Measurements from ENCODE around the gene ZNF33A. TPM values are rescaled to one million over a fixed set of nuclear protein-coding genes. Genes with fewer than 3 reads are reported as not detected.
"Not testable (repeated sequence)": the region's sequence is repeated elsewhere in the genome, so short reads cannot be mapped to it uniquely, and the experiment has no call there.

The ZNF33A gene
- total RNA-seq, 3 donors from 2014 or later = 10.4 to 14.3 (median 12.2) TPM

- Mint-ChIP-seq H3K36me3 (ENCODE audit: insufficient read depth) (peaks cover 60% of the 10 kb centered on the region), H3K4me1 (ENCODE audit: low read depth) (peaks cover 35% of the 10 kb centered on the region), H3K4me3 (no peak overlapping the region), H3K27me3 (ENCODE audit: low read depth) (no peaks in the 10 kb centered on the region), H3K9me3 (peaks cover 9% of the 10 kb centered on the region)
- ATAC-seq (no peak), DNase-seq (no peak)
Measured at GRCh38 chr10:38016354-38016753, 5.9 kb downstream of the ZNF33A start.

- not testable (repeated sequence) for H3K27me3 Mint-ChIP-seq (ENCODE audit: low read depth); ATAC-seq; H3K4me3 Mint-ChIP-seq; DNase-seq; H3K9me3 Mint-ChIP-seq
- Mint-ChIP-seq H3K36me3 (ENCODE audit: insufficient read depth) (peaks cover 61% of the 10 kb centered on the region), H3K4me1 (ENCODE audit: low read depth) (peaks cover 20% of the 10 kb centered on the region)
Measured at GRCh38 chr10:38019124-38019523, 8.6 kb downstream of the ZNF33A start.

- DNase-seq = no peak
- Mint-ChIP-seq H3K4me1 (ENCODE audit: low read depth) (peaks cover 24% of the 10 kb centered on the region), H3K9me3 (no peaks in the 10 kb centered on the region), H3K27me3 (ENCODE audit: low read depth) (no peaks in the 10 kb centered on the region), H3K36me3 (ENCODE audit: insufficient read depth) (peaks cover 65% of the 10 kb centered on the region), H3K4me3 (no peak overlapping the region)
- ATAC-seq = no peak
Measured at GRCh38 chr10:38025283-38025682, 14.8 kb downstream of the ZNF33A start.

GRCh38 chr10:38027986-38028385, 17.5 kb downstream of the ZNF33A start:
- no peaks in the 10 kb centered on the region for H3K27me3 Mint-ChIP-seq (ENCODE audit: low read depth)
- peaks cover 58% of the 10 kb centered on the region for H3K36me3 Mint-ChIP-seq (ENCODE audit: insufficient read depth)
- no peaks in the 10 kb centered on the region for H3K9me3 Mint-ChIP-seq
- DNase-seq (no peak), ATAC-seq (no peak)
- no peak overlapping the region for H3K4me3 Mint-ChIP-seq
- H3K4me1 Mint-ChIP-seq (ENCODE audit: low read depth) = peaks cover 22% of the 10 kb centered on the region

GRCh38 chr10:38032886-38033285, 22.4 kb downstream of the ZNF33A start:
- DNase-seq = no peak
- no peaks in the 10 kb centered on the region for H3K27me3 Mint-ChIP-seq (ENCODE audit: low read depth)
- H3K9me3 Mint-ChIP-seq = no peaks in the 10 kb centered on the region
- H3K4me3 Mint-ChIP-seq = no peak overlapping the region
- ATAC-seq = no peak
- peaks cover 69% of the 10 kb centered on the region for H3K36me3 Mint-ChIP-seq (ENCODE audit: insufficient read depth)
- H3K4me1 Mint-ChIP-seq (ENCODE audit: low read depth) = peaks cover 17% of the 10 kb centered on the region

GRCh38 chr10:38038107-38038931, 27.8 kb downstream of the ZNF33A start:
- ATAC-seq (peak; percentile 40 to 52), DNase-seq (no peak)
- H3K4me1 Mint-ChIP-seq (ENCODE audit: low read depth) = peaks cover 36% of the 10 kb centered on the region

GRCh38 chr10:38038932-38039245, 28.4 kb downstream of the ZNF33A start:
- Mint-ChIP-seq H3K36me3 (ENCODE audit: insufficient read depth) (peaks cover 62% of the 10 kb centered on the region), H3K4me1 (ENCODE audit: low read depth) (peaks cover 41% of the 10 kb centered on the region), H3K9me3 (no peaks in the 10 kb centered on the region), H3K4me3 (peak overlapping the region; percentile 78), H3K27me3 (ENCODE audit: low read depth) (no peaks in the 10 kb centered on the region)
- ATAC-seq (no peak), DNase-seq (no peak)

More at GRCh38 chr10:38038107-38038931, 27.8 kb downstream of the ZNF33A start:
- Mint-ChIP-seq H3K4me3 (peak overlapping the region; percentile 78), H3K27me3 (ENCODE audit: low read depth) (no peaks in the 10 kb centered on the region), H3K9me3 (no peaks in the 10 kb centered on the region), H3K36me3 (ENCODE audit: insufficient read depth) (peaks cover 61% of the 10 kb centered on the region)

GRCh38 chr10:38043516-38043915, 33.0 kb downstream of the ZNF33A start:
- Mint-ChIP-seq H3K9me3 (peaks cover 8% of the 10 kb centered on the region), H3K36me3 (ENCODE audit: insufficient read depth) (peaks cover 62% of the 10 kb centered on the region), H3K27me3 (ENCODE audit: low read depth) (no peaks in the 10 kb centered on the region), H3K4me3 (no peak overlapping the region), H3K4me1 (ENCODE audit: low read depth) (peaks cover 36% of the 10 kb centered on the region)
- DNase-seq (no peak), ATAC-seq (no peak)

GRCh38 chr10:38045129-38045528, 34.7 kb downstream of the ZNF33A start:
- Mint-ChIP-seq H3K36me3 (ENCODE audit: insufficient read depth) (peaks cover 62% of the 10 kb centered on the region), H3K27me3 (ENCODE audit: low read depth) (no peaks in the 10 kb centered on the region), H3K9me3 (peaks cover 16% of the 10 kb centered on the region), H3K4me3 (no peak overlapping the region), H3K4me1 (ENCODE audit: low read depth) (peaks cover 21% of the 10 kb centered on the region)
- ATAC-seq (no peak), DNase-seq (no peak)

- H3K36me3 Mint-ChIP-seq (ENCODE audit: insufficient read depth) = peaks cover 63% of the 10 kb centered on the region
- H3K27me3 Mint-ChIP-seq (ENCODE audit: low read depth) = no peaks in the 10 kb centered on the region
- H3K4me1 Mint-ChIP-seq (ENCODE audit: low read depth) = peaks cover 15% of the 10 kb centered on the region
- H3K4me3 Mint-ChIP-seq = no peak overlapping the region
- ATAC-seq (no peak), DNase-seq (no peak)
- peaks cover 23% of the 10 kb centered on the region for H3K9me3 Mint-ChIP-seq
Measured at GRCh38 chr10:38047666-38048065, 37.2 kb downstream of the ZNF33A start.

GRCh38 chr10:38050212-38050611, 39.7 kb downstream of the ZNF33A start:
- Mint-ChIP-seq H3K36me3 (ENCODE audit: insufficient read depth) (peaks cover 71% of the 10 kb centered on the region), H3K9me3 (peaks cover 40% of the 10 kb centered on the region)

GRCh38 chr10:38054361-38054797, 43.9 kb downstream of the ZNF33A start:
- no peaks in the 10 kb centered on the region for H3K4me1 Mint-ChIP-seq (ENCODE audit: low read depth)
- H3K4me3 Mint-ChIP-seq = no peak overlapping the region
- no peaks in the 10 kb centered on the region for H3K27me3 Mint-ChIP-seq (ENCODE audit: low read depth)
- no peak for DNase-seq
- ATAC-seq = no peak
- peaks cover 67% of the 10 kb centered on the region for H3K9me3 Mint-ChIP-seq
- H3K36me3 Mint-ChIP-seq (ENCODE audit: insufficient read depth) = peaks cover 84% of the 10 kb centered on the region

More at GRCh38 chr10:38050212-38050611, 39.7 kb downstream of the ZNF33A start:
- no peak overlapping the region for H3K4me3 Mint-ChIP-seq
- no peaks in the 10 kb centered on the region for H3K4me1 Mint-ChIP-seq (ENCODE audit: low read depth)
- no peaks in the 10 kb centered on the region for H3K27me3 Mint-ChIP-seq (ENCODE audit: low read depth)
- DNase-seq (no peak), ATAC-seq (no peak)

GRCh38 chr10:38055274-38055894, 44.9 kb downstream of the ZNF33A start:
- not testable (repeated sequence) for ATAC-seq; DNase-seq; H3K4me3 Mint-ChIP-seq; H3K4me1 Mint-ChIP-seq (ENCODE audit: low read depth); H3K27me3 Mint-ChIP-seq (ENCODE audit: low read depth)
- H3K9me3 Mint-ChIP-seq = peaks cover 67% of the 10 kb centered on the region
- peaks cover 82% of the 10 kb centered on the region for H3K36me3 Mint-ChIP-seq (ENCODE audit: insufficient read depth)

GRCh38 chr10:38069663-38070062, 59.2 kb downstream of the ZNF33A start:
- H3K9me3 Mint-ChIP-seq = peaks cover 11% of the 10 kb centered on the region
- not testable (repeated sequence) for H3K36me3 Mint-ChIP-seq (ENCODE audit: insufficient read depth); ATAC-seq; H3K4me1 Mint-ChIP-seq (ENCODE audit: low read depth); H3K27me3 Mint-ChIP-seq (ENCODE audit: low read depth); DNase-seq; H3K4me3 Mint-ChIP-seq

- H3K9me3 Mint-ChIP-seq = peaks cover 5% of the 10 kb centered on the region
- peaks cover 2% of the 10 kb centered on the region for H3K4me1 Mint-ChIP-seq (ENCODE audit: low read depth)
- H3K36me3 Mint-ChIP-seq (ENCODE audit: insufficient read depth) = no peaks in the 10 kb centered on the region
- ATAC-seq = no peak
- no peak overlapping the region for H3K4me3 Mint-ChIP-seq
- DNase-seq = no peak
- peaks cover 3% of the 10 kb centered on the region for H3K27me3 Mint-ChIP-seq (ENCODE audit: low read depth)
Measured at GRCh38 chr10:38070501-38070900, 60.0 kb downstream of the ZNF33A start.

All from activated T-cell treated with anti-CD3 and anti-CD28 coated beads, Interleukin-2, amount 50 U/mL, for 4 hours (primary cell).